ENCODE data around the gene BABAM1. TPM values are rescaled to one million over a fixed set of nuclear protein-coding genes. Genes with fewer than 3 reads are reported as not detected.
A peak's percentile ranks its signal among the peaks of the same experiment; 100 is the strongest.

BABAM1 gene
- total RNA-seq, 1 donor from 2014 or later: 83.3 TPM

GRCh38 chr19:17326595-17326966 is 59.3 kb downstream of the BABAM1 start:
- Mint-ChIP-seq H3K4me1 (ENCODE audit: low read depth) (peaks cover 10% of the 10 kb centered on the region), H3K36me3 (ENCODE audit: low read depth) (peaks cover 9% of the 10 kb centered on the region), H3K27ac (ENCODE audit: unreplicated experiment) (no peak overlapping the region), H3K9me3 (ENCODE audit: low read depth) (no peaks in the 10 kb centered on the region), H3K27me3 (ENCODE audit: low read depth) (no peaks in the 10 kb centered on the region), H3K4me3 (ENCODE audit: unreplicated experiment) (no peak overlapping the region)
- TF ChIP-seq, protein P1, sequence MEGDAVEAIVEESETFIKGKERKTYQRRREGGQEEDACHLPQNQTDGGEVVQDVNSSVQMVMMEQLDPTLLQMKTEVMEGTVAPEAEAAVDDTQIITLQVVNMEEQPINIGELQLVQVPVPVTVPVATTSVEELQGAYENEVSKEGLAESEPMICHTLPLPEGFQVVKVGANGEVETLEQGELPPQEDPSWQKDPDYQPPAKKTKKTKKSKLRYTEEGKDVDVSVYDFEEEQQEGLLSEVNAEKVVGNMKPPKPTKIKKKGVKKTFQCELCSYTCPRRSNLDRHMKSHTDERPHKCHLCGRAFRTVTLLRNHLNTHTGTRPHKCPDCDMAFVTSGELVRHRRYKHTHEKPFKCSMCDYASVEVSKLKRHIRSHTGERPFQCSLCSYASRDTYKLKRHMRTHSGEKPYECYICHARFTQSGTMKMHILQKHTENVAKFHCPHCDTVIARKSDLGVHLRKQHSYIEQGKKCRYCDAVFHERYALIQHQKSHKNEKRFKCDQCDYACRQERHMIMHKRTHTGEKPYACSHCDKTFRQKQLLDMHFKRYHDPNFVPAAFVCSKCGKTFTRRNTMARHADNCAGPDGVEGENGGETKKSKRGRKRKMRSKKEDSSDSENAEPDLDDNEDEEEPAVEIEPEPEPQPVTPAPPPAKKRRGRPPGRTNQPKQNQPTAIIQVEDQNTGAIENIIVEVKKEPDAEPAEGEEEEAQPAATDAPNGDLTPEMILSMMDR (IDR thresholded peaks at IDR 0.05): no peak
- DNase-seq (ENCODE audit: low spot score): no peak

DNA sequence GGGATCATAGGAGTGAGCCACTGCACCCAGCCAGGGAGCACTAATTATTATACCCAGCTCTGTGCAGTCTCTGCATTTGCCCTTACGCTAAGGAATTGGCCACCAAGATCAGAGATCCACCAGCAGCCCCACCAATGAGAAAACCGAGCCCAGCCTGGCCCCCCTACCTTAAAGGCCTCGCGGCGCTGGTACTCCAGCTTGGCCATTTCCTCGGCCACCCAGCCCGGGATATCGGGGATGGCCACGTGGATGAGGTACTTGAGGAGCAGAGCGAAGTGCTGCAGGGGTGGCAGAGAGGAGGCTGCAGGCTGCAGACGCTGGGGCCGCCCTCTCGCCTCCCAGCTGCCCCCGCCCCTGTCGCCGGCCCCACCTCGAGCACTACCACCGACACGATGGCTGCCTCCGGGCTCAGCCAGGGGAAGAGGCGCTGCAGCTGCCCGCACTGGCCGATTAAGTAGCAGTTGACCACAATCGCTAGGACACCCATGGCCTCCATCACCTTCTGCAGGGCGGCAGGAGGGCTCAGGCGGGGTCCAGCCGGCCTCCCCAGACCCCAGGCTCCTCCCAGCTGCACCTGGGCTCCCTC is 59.9 kb downstream of the BABAM1 start:
- Mint-ChIP-seq H3K9me3 (ENCODE audit: low read depth) (no peaks in the 10 kb centered on the region), H3K27ac (ENCODE audit: unreplicated experiment) (no peak overlapping the region), H3K36me3 (ENCODE audit: low read depth) (peaks cover 9% of the 10 kb centered on the region), H3K27me3 (ENCODE audit: low read depth) (no peaks in the 10 kb centered on the region), H3K4me1 (ENCODE audit: low read depth) (peaks cover 10% of the 10 kb centered on the region), H3K4me3 (ENCODE audit: unreplicated experiment) (no peak overlapping the region)
- TF ChIP-seq, protein P1 (IDR thresholded peaks at IDR 0.05): no peak
- DNase-seq (ENCODE audit: low spot score): no peak

DNA sequence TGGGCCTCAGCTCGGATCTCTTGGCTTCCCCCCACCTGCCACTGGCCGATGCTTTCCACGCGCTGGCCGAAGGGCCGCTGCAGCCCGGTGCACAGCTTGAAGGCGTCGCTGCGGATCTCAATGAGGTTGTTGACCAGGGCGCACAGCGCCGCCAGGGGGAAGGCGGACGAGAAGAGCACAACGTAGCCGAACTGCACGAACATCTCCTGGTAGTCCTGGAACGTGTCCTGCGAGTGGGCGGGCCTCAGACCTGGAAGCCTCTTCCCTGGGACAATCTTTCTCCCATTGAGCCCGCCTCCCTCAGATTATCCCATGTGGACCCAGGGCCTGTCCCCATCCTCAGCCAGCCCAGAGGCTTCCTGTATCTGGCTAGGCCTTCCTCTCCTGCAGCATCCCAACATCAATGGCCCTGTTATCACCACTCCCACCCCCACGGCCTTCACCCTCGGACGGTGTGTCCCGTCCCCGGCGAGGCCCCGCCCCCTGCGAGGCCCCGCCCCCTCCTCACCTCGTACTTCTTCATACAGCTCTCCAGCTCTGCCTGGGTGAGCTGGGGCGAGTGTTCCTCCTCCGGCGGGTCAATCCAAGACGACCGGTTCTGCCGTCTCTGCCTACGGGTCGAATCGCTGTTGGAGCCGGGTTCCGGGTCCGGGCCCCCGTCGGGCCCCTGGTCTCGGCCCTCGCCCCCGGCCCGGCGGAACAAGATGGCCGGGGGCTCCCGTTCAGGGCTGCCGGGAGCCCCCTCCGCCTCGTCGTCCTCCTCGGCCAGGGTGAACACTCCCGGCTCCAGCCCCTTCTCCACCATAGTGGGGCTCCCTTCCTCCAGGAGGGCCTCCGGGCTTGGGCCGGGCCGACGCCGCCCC is 60.6 kb downstream of the BABAM1 start:
- peaks cover 5% of the 10 kb centered on the region for H3K4me1 Mint-ChIP-seq (ENCODE audit: low read depth)
- H3K9me3 Mint-ChIP-seq (ENCODE audit: low read depth): no peaks in the 10 kb centered on the region
- no peaks in the 10 kb centered on the region for H3K27me3 Mint-ChIP-seq (ENCODE audit: low read depth)
- TF ChIP-seq, protein P1 (IDR thresholded peaks at IDR 0.05): peak; percentile 35
- H3K36me3 Mint-ChIP-seq (ENCODE audit: low read depth): peaks cover 8% of the 10 kb centered on the region
- H3K27ac Mint-ChIP-seq (ENCODE audit: unreplicated experiment): no peak overlapping the region
- H3K4me3 Mint-ChIP-seq (ENCODE audit: unreplicated experiment): no peak overlapping the region
- no peak for DNase-seq (ENCODE audit: low spot score)

Other genes with a start within 250 kb of the BABAM1 start
- gene CPAMD8, start 240.6 kb upstream of the BABAM1 start, total RNA-seq: 4.9 to 10.6 TPM (median 6.1 TPM) in 3 replicates
- gene HAUS8, start 192.0 kb upstream of the BABAM1 start, total RNA-seq: 7.8 to 9.5 TPM (median 8.2 TPM) in 3 replicates
- gene MYO9B, start 191.7 kb upstream of the BABAM1 start, total RNA-seq: 90.8 to 98.1 TPM (median 94.6 TPM) in 3 replicates
- 27.3 to 31.7 TPM (median 29.9 TPM) in 3 replicates for gene USE1, start 52.1 kb upstream of the BABAM1 start, total RNA-seq
- 21.1 to 23.8 TPM (median 22.3 TPM) in 3 replicates for gene OCEL1, start 41.2 kb upstream of the BABAM1 start, total RNA-seq
- 31.9 to 45.0 TPM (median 43.7 TPM) in 3 replicates for gene NR2F6, start 21.5 kb upstream of the BABAM1 start, total RNA-seq
- not detected in 3 replicates for gene USHBP1, start 2.7 kb upstream of the BABAM1 start, total RNA-seq
- gene ANKLE1, start 14.5 kb downstream of the BABAM1 start, total RNA-seq: 0.38 to 0.57 TPM (median 0.53 TPM) in 3 replicates
- gene ABHD8, start 36.0 kb downstream of the BABAM1 start, total RNA-seq: 3.5 to 6.6 TPM (median 5.9 TPM) in 3 replicates
- gene MRPL34, start 38.4 kb downstream of the BABAM1 start, total RNA-seq: 56.6 to 68.7 TPM (median 61.7 TPM) in 3 replicates
- gene DDA1, start 42.1 kb downstream of the BABAM1 start, total RNA-seq: 53.0 to 66.6 TPM (median 63.9 TPM) in 3 replicates
- 16.7 to 18.9 TPM (median 16.8 TPM) in 3 replicates for gene ANO8, start 67.4 kb downstream of the BABAM1 start, total RNA-seq
- 16.7 to 20.9 TPM (median 20.6 TPM) in 3 replicates for gene GTPBP3, start 70.1 kb downstream of the BABAM1 start, total RNA-seq
- gene PLVAP, start 109.9 kb downstream of the BABAM1 start, total RNA-seq: 0.22 to 0.44 TPM in 2 of 3 replicates, not detected in the other
- not detected in 3 replicates for gene CCDC194, start 126.8 kb downstream of the BABAM1 start, total RNA-seq
- gene BST2, start 138.2 kb downstream of the BABAM1 start, total RNA-seq: not detected in 3 replicates
- 36.3 to 46.7 TPM (median 39.4 TPM) in 3 replicates for gene MVB12A, start 152.6 kb downstream of the BABAM1 start, total RNA-seq
- 0.27 to 0.57 TPM (median 0.28 TPM) in 3 replicates for gene TMEM221, start 181.2 kb downstream of the BABAM1 start, total RNA-seq
- not detected in 3 replicates for gene NXNL1, start 193.5 kb downstream of the BABAM1 start, total RNA-seq
- 6.8 to 7.9 TPM (median 7.7 TPM) in 3 replicates for gene SLC27A1, start 203.1 kb downstream of the BABAM1 start, total RNA-seq
- gene PGLS, start 244.2 kb downstream of the BABAM1 start, total RNA-seq: 73.7 to 112 TPM (median 108 TPM) in 3 replicates

Data from chondrocyte (in vitro differentiated cells).